Mammary epithelial cell (primary cell): Measurements from ENCODE around the gene ZNF804B.

Experiments used
- CTCF ChIP-seq, 2 donors: IDR thresholded peaks in 1 of 2; conservative IDR thresholded peaks in 1 of 2; 2 replicates each; pipeline ENCODE4 v1.5.1; 2011 to 2012; ENCODE audit warnings: inconsistent platforms in 2 of 2, low read length in 2 of 2, mild to moderate bottlenecking in 2 of 2, control low read depth in 1 of 2, low read depth in 1 of 2; ENCODE audit not compliant: insufficient read depth in 1 of 2; ENCODE audit errors: extremely low read depth in 1 of 2
- EZH2 ChIP-seq: IDR thresholded peaks from 2 replicates; pipeline ENCODE4 v1.6.1; 2012; ENCODE audit warnings: low read length, inconsistent platforms, borderline replicate concordance

- TF ChIP-seq CTCF (conservative IDR thresholded peaks at IDR 0.05 in 1 of 2, IDR thresholded peaks at IDR 0.05 in 1 of 2; ENCODE audit: extremely low read depth in 1 of 2, insufficient read depth in 1 of 2, low read depth in 1 of 2, low read length in 2 of 2): no peak
- TF ChIP-seq EZH2: no peak
These were observed 209.7 kb downstream of the ZNF804B start for GRCh38 chr7:88969167-88969566.
